Lung (tissue), 12 donors: Measurements from ENCODE around the gene FAM83D. TPM values are rescaled to one million over a fixed set of nuclear protein-coding genes. Genes with fewer than 3 reads are reported as not detected.

ENCODE experiments used
- ATAC-seq: fragments of 200-7000 bp; cut with Tn5 transposase; one replicate; pipeline ENCODE4 v1.9.1; 2020; ENCODE audit warnings: moderate number of reproducible peaks; ENCODE audit not compliant: insufficient read depth, low FRiP score
- DNase-seq, 3 donors: peaks; one replicate each; pipeline ENCODE4 v3.0.0-alpha.2; 2013 to 2017
- H3K27ac ChIP-seq, 2 donors: one replicate each; pipeline ENCODE4 v1.5.1; 2013; ENCODE audit warnings: mild to moderate bottlenecking in 2 of 2, moderate library complexity in 2 of 2, control low read depth in 1 of 2, inconsistent platforms in 1 of 2, low read depth in 1 of 2, low read length in 1 of 2
- H3K27me3 ChIP-seq, 3 donors: one replicate each; pipeline ENCODE4 v1.5.1; 2013; ENCODE audit warnings: low read length in 2 of 3; ENCODE audit not compliant: control insufficient read depth in 3 of 3, insufficient read depth in 3 of 3
- H3K36me3 ChIP-seq, 4 donors: one replicate each; pipeline ENCODE4 v1.5.1; 2013; ENCODE audit warnings: low read length in 4 of 4, mild to moderate bottlenecking in 1 of 4, moderate library complexity in 1 of 4; ENCODE audit not compliant: control insufficient read depth in 4 of 4, insufficient read depth in 4 of 4
- H3K4me1 ChIP-seq, 5 donors: one replicate each; pipeline ENCODE4 v1.5.1; 2013; ENCODE audit warnings: low read length in 5 of 5, mild to moderate bottlenecking in 2 of 5, moderate library complexity in 1 of 5; ENCODE audit not compliant: control insufficient read depth in 5 of 5, insufficient read depth in 5 of 5
- H3K4me3 ChIP-seq: one replicate; pipeline ENCODE4 v1.5.1; 2013; ENCODE audit warnings: mild to moderate bottlenecking, control low read depth, moderate library complexity
- H3K9ac ChIP-seq, 2 donors: one replicate each; pipeline ENCODE4 v1.5.1; 2013; ENCODE audit warnings: low read length in 2 of 2, control low read depth in 1 of 2; ENCODE audit not compliant: insufficient read depth in 1 of 2
- H3K9me3 ChIP-seq, 4 donors: one replicate each; pipeline ENCODE4 v1.5.1; 2013; ENCODE audit warnings: low read length in 3 of 4, mild to moderate bottlenecking in 1 of 4, moderate library complexity in 1 of 4; ENCODE audit not compliant: control insufficient read depth in 4 of 4, insufficient read depth in 3 of 4
- CTCF ChIP-seq: IDR thresholded peaks from 2 replicates; pipeline ENCODE4 v1.5.1; 2012; ENCODE audit warnings: mild to moderate bottlenecking; ENCODE audit errors: control extremely low read depth, extremely low read depth
- whole genome bisulfite sequencing, 2 donors: extraction: QIAGEN DNeasy Blood & Tissue Kit; methylation state at CpG; one replicate each; pipeline ENCODE4 v1.1.7; 2013; 5-methylcytosine and 5-hydroxymethylcytosine counted together
- polyA plus RNA-seq, 2 donors: library from polyadenylated mRNA; stranded (reverse); fragments of 200-250 nt; gene quantifications; one replicate each; pipeline ENCODE4 v1.2.1, GENCODE V29; 2013
- total RNA-seq, 2 donors: library from RNA; depleted of rRNA in 1 of 2; stranded (reverse); fragments of >200 nt in 1 of 2; gene quantifications; one replicate each; pipeline ENCODE4 v1.2.1, GENCODE V29; 2014 to 2021
- donor health status: control.
- donor health status: control.
- donor health status: Bipolar disorder and iron deficiency.
- donor health status: healthy.
- donor health status: DM: yes; HTN: yes; CAD: no.

The FAM83D gene
- total and polyA plus RNA-seq, 4 donors = 0.94 to 3.6 (median 2.8) TPM

GRCh38 chr20:38903335-38903734 is 22.9 kb upstream of the FAM83D start:
- H3K4me3 ChIP-seq = no peak overlapping the region
- H3K36me3 ChIP-seq = peaks cover 0 to 21% (median 0%) of the 10 kb centered on the region in 4 donors
- H3K27ac ChIP-seq = no peak overlapping the region
- no peak for DNase-seq
- peaks cover 0 to 3% (median 0%) of the 10 kb centered on the region in 3 donors for H3K27me3 ChIP-seq
- H3K9me3 ChIP-seq = peaks cover 0 to 6% (median 4%) of the 10 kb centered on the region in 4 donors
- no peak for TF ChIP-seq CTCF
- WGBS, 2 donors = 46 to 50% methylated on average over 5 of the region's 5 CpGs
- ATAC-seq = no peak
- no peaks in the 10 kb centered on the region for H3K4me1 ChIP-seq
- H3K9ac ChIP-seq = no peak overlapping the region

- H3K9ac ChIP-seq = no peak overlapping the region
- H3K4me3 ChIP-seq = no peak overlapping the region
- peaks cover 0 to 3% (median 0%) of the 10 kb centered on the region in 3 donors for H3K27me3 ChIP-seq
- ATAC-seq (no peak), DNase-seq (no peak)
- H3K36me3 ChIP-seq = peaks cover 0 to 22% (median 0%) of the 10 kb centered on the region in 4 donors
- H3K4me1 ChIP-seq = no peaks in the 10 kb centered on the region
- no peak for TF ChIP-seq CTCF
- H3K27ac ChIP-seq = no peak overlapping the region
- 38 to 60% methylated on average over 1 of the region's 1 CpG for WGBS, 2 donors
- H3K9me3 ChIP-seq = peaks cover 0 to 6% (median 4%) of the 10 kb centered on the region in 4 donors
Observed at GRCh38 chr20:38905375-38905774, 20.8 kb upstream of the FAM83D start.

GRCh38 chr20:38907918-38908677 is 18.1 kb upstream of the FAM83D start:
- peaks cover 0 to 19% (median 0%) of the 10 kb centered on the region in 4 donors for H3K36me3 ChIP-seq
- H3K4me1 ChIP-seq = no peaks in the 10 kb centered on the region
- no peak overlapping the region for H3K27ac ChIP-seq
- DNase-seq (no peak), ATAC-seq (no peak)
- H3K9me3 ChIP-seq = peaks cover 0 to 6% (median 4%) of the 10 kb centered on the region in 4 donors
- H3K27me3 ChIP-seq = peaks cover 0 to 3% (median 0%) of the 10 kb centered on the region in 3 donors
- no peak overlapping the region for H3K4me3 ChIP-seq
- WGBS, 2 donors = 89 to 93% methylated on average over 13 of the region's 13 CpGs
- TF ChIP-seq CTCF = no peak
- no peak overlapping the region for H3K9ac ChIP-seq
